HepG2 (cell line): ENCODE results near the gene RASL10B. TPM values are rescaled to one million over a fixed set of nuclear protein-coding genes. Genes with fewer than 3 reads are reported as not detected.

ENCODE experiments used
- ARNT2 ChIP-seq: sonication (generic); formaldehyde crosslinking; IDR thresholded peaks from 2 replicates; pipeline ENCODE4 v1.8.0; 2022; ENCODE audit warnings: mild to moderate bottlenecking, low read depth, missing genetic modification reagents, moderate library complexity
- FOXA3 ChIP-seq: IDR thresholded peaks from 2 replicates; pipeline ENCODE4 v1.6.1; 2016; ENCODE audit warnings: missing genetic modification reagents, missing compliant biosample characterization
- GTF3A ChIP-seq: sonication (generic); formaldehyde crosslinking; conservative IDR thresholded peaks from 2 replicates; pipeline ENCODE4 v1.4.0; 2020; ENCODE audit warnings: mild to moderate bottlenecking, missing genetic modification reagents
- MEIS1 ChIP-seq: sonication (generic); formaldehyde crosslinking; IDR thresholded peaks from 2 replicates; pipeline ENCODE4 v1.9.0; 2021; ENCODE audit warnings: mild to moderate bottlenecking, missing genetic modification reagents, moderate library complexity, borderline replicate concordance
- RXRA ChIP-seq: sonication (generic); formaldehyde crosslinking; IDR thresholded peaks from 2 replicates; pipeline ENCODE4 v1.5.1; 2020; ENCODE audit warnings: missing genetic modification reagents
- SALL1 ChIP-seq: sonication (generic); formaldehyde crosslinking; IDR thresholded peaks from 2 replicates; pipeline ENCODE4 v1.8.0; 2022; ENCODE audit warnings: mild to moderate bottlenecking, missing genetic modification reagents
- SAP130 ChIP-seq: IDR thresholded peaks from 2 replicates; pipeline ENCODE4 v1.6.1; 2016; ENCODE audit warnings: low read depth
- THAP11 ChIP-seq: IDR thresholded peaks from 2 replicates; pipeline ENCODE4 v1.6.1; 2016; ENCODE audit warnings: missing biosample characterization, missing genetic modification reagents
- ZNF766 ChIP-seq: sonication (generic); formaldehyde crosslinking; IDR thresholded peaks from 2 replicates; pipeline ENCODE4 v1.5.0; 2020; ENCODE audit warnings: missing genetic modification reagents, borderline replicate concordance
- ZNF83 ChIP-seq: sonication (generic); formaldehyde crosslinking; IDR thresholded peaks from 2 replicates; pipeline ENCODE4 v1.4.0; 2020; ENCODE audit warnings: missing genetic modification reagents, mild to moderate bottlenecking, borderline replicate concordance
- ZSCAN20 ChIP-seq: sonication (generic); formaldehyde crosslinking; IDR thresholded peaks from 2 replicates; pipeline ENCODE4 v1.4.0; 2020; ENCODE audit warnings: missing genetic modification reagents, mild to moderate bottlenecking, borderline replicate concordance
- polyA plus RNA-seq, 8 experiments: library from polyadenylated mRNA; depleted of rRNA in 3 of 8; stranded (reverse) in 7 of 8; unstranded in 1 of 8; fragments of >200 nt; fragmentation: Illumina TruSeq in 4 of 8; extraction: Trizol in 4 of 8; gene quantifications; 2 replicates each; pipeline versions ENCODE4 v1.2.1 to v1.2.3, GENCODE V29; 2011 to 2016; ENCODE audit warnings: low read depth in 4 of 8, missing spikeins in 1 of 8, mixed read lengths in 1 of 8; ENCODE audit not compliant: insufficient read depth in 1 of 8
- total RNA-seq, 5 experiments: library from RNA; depleted of rRNA; stranded (reverse); fragments of >200 nt; fragmentation: Illumina TruSeq; extraction: Trizol; gene quantifications; 2 replicates each; pipeline ENCODE4 v1.2.3, GENCODE V29; 2016; ENCODE audit warnings: low read depth in 1 of 5
- TF ChIP-seq, protein P1 (sequence below): sonication (generic); formaldehyde crosslinking; IDR thresholded peaks from 2 replicates; pipeline ENCODE4 v1.4.0; 2020; ENCODE audit warnings: missing genetic modification reagents
- TF ChIP-seq, protein P2 (sequence below): sonication (generic); formaldehyde crosslinking; IDR thresholded peaks from 2 replicates; pipeline ENCODE4 v1.4.0; 2020; ENCODE audit warnings: missing genetic modification reagents, mild to moderate bottlenecking, borderline replicate concordance
- TF ChIP-seq, protein P3 (sequence below): sonication (generic); formaldehyde crosslinking; IDR thresholded peaks from 2 replicates; pipeline ENCODE4 v1.4.0; 2020; ENCODE audit warnings: missing genetic modification reagents

Gene RASL10B
- total and polyA plus RNA-seq, 2 of the 13 experiments (the other 11 are each of a cell fraction or from before 2014, with no cell fraction given), result 8.8 to 11.0 TPM

DNA sequence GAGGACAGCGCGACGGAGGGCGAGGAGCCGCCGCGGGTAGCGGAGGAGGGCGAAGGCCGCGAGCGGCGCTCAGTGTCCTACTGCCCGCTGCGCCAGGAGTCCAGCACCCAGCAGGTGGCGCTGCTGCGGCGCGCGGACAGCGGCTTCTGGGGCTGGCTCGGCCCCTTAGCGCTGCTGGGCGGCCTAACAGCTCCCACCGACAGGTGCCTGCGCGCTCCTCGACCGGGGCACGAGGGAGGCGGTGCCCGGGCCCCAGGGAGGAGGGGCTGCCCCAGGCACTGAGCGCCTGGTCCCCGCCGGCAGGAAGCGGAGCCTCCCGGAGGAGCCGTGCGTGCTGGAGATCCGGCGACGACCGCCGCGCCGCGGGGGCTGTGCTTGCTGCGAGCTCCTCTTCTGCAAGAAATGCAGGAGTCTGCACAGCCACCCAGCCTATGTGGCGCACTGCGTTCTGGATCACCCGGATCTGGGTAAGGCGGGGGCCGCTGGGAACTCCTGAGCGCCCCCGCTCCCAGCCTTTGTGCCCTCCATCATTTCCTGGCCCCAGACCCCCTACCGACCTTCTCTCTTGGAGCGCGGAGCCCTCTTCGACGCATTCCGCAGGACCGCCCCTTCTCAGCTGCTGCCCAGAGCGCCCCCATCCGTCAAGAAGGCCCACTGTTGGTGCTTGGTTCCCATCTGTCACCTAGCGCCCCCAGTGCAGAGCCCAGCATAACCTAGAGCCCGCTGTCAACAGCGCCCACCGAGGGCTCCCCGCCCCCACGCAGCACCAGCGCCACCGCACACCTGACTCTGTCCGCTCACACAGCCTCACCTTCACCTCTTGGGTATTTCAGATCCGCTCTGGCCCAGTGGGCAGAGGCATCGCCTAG lies 32.9 kb downstream of the RASL10B start (continued):
- TF ChIP-seq, protein P1, sequence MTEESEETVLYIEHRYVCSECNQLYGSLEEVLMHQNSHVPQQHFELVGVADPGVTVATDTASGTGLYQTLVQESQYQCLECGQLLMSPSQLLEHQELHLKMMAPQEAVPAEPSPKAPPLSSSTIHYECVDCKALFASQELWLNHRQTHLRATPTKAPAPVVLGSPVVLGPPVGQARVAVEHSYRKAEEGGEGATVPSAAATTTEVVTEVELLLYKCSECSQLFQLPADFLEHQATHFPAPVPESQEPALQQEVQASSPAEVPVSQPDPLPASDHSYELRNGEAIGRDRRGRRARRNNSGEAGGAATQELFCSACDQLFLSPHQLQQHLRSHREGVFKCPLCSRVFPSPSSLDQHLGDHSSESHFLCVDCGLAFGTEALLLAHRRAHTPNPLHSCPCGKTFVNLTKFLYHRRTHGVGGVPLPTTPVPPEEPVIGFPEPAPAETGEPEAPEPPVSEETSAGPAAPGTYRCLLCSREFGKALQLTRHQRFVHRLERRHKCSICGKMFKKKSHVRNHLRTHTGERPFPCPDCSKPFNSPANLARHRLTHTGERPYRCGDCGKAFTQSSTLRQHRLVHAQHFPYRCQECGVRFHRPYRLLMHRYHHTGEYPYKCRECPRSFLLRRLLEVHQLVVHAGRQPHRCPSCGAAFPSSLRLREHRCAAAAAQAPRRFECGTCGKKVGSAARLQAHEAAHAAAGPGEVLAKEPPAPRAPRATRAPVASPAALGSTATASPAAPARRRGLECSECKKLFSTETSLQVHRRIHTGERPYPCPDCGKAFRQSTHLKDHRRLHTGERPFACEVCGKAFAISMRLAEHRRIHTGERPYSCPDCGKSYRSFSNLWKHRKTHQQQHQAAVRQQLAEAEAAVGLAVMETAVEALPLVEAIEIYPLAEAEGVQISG, result peak; percentile 96
- TF ChIP-seq ZNF766 (CRISPR knock-in tag) (0 out of 2 replicates have a peak, but pooled peaks have one; percentile 78), FOXA3 (0 out of 2 replicates have a peak, but pooled peaks have one; percentile 35), SALL1 (CRISPR knock-in tag) (peak; percentile 75), SAP130 (CRISPR knock-in tag) (peak; percentile 57), ZNF83 (CRISPR knock-in tag) (no peak), ARNT2 (CRISPR knock-in tag) (peak; percentile 64; the same call in 1 of the 2 replicates), ZSCAN20 (peak; percentile 97), GTF3A (CRISPR knock-in tag) (0 out of 2 replicates have a peak, but pooled peaks have one; percentile 32), THAP11 (CRISPR knock-in tag) (peak; percentile 47; the same call in 1 of the 2 replicates), MEIS1 (CRISPR knock-in tag) (peak; percentile 86), RXRA (peak; percentile 64; the same call in 1 of the 2 replicates)
- TF ChIP-seq, protein P2, sequence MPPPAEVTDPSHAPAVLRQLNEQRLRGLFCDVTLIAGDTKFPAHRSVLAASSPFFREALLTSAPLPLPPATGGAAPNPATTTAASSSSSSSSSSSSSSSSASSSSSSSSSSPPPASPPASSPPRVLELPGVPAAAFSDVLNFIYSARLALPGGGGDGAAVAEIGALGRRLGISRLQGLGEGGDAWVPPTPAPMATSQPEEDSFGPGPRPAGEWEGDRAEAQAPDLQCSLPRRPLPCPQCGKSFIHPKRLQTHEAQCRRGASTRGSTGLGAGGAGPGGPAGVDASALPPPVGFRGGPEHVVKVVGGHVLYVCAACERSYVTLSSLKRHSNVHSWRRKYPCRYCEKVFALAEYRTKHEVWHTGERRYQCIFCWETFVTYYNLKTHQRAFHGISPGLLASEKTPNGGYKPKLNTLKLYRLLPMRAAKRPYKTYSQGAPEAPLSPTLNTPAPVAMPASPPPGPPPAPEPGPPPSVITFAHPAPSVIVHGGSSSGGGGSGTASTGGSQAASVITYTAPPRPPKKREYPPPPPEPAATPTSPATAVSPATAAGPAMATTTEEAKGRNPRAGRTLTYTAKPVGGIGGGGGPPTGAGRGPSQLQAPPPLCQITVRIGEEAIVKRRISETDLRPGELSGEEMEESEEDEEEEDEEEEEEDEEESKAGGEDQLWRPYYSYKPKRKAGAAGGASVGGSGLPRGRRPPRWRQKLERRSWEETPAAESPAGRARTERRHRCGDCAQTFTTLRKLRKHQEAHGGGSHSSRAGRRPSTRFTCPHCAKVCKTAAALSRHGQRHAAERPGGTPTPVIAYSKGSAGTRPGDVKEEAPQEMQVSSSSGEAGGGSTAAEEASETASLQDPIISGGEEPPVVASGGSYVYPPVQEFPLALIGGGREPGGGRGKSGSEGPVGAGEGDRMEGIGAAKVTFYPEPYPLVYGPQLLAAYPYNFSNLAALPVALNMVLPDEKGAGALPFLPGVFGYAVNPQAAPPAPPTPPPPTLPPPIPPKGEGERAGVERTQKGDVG (CRISPR knock-in tag), result no peak
- TF ChIP-seq, protein P3, sequence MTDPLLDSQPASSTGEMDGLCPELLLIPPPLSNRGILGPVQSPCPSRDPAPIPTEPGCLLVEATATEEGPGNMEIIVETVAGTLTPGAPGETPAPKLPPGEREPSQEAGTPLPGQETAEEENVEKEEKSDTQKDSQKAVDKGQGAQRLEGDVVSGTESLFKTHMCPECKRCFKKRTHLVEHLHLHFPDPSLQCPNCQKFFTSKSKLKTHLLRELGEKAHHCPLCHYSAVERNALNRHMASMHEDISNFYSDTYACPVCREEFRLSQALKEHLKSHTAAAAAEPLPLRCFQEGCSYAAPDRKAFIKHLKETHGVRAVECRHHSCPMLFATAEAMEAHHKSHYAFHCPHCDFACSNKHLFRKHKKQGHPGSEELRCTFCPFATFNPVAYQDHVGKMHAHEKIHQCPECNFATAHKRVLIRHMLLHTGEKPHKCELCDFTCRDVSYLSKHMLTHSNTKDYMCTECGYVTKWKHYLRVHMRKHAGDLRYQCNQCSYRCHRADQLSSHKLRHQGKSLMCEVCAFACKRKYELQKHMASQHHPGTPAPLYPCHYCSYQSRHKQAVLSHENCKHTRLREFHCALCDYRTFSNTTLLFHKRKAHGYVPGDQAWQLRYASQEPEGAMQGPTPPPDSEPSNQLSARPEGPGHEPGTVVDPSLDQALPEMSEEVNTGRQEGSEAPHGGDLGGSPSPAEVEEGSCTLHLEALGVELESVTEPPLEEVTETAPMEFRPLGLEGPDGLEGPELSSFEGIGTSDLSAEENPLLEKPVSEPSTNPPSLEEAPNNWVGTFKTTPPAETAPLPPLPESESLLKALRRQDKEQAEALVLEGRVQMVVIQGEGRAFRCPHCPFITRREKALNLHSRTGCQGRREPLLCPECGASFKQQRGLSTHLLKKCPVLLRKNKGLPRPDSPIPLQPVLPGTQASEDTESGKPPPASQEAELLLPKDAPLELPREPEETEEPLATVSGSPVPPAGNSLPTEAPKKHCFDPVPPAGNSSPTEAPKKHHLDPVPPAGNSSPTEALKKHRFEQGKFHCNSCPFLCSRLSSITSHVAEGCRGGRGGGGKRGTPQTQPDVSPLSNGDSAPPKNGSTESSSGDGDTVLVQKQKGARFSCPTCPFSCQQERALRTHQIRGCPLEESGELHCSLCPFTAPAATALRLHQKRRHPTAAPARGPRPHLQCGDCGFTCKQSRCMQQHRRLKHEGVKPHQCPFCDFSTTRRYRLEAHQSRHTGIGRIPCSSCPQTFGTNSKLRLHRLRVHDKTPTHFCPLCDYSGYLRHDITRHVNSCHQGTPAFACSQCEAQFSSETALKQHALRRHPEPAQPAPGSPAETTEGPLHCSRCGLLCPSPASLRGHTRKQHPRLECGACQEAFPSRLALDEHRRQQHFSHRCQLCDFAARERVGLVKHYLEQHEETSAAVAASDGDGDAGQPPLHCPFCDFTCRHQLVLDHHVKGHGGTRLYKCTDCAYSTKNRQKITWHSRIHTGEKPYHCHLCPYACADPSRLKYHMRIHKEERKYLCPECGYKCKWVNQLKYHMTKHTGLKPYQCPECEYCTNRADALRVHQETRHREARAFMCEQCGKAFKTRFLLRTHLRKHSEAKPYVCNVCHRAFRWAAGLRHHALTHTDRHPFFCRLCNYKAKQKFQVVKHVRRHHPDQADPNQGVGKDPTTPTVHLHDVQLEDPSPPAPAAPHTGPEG (CRISPR knock-in tag), result peak; percentile 80
